Gastrocnemius medialis (tissue), 4 donors: ENCODE data around the gene ANKRD40CL.

ENCODE experiments used
- CTCF ChIP-seq, 5 experiments: fragments of 450-650 bp in 3 of 5; fragments of 200-600 bp in 2 of 5; sonication (generic) in 2 of 5; IDR thresholded peaks in 4 of 5; conservative IDR thresholded peaks in 1 of 5; 1 replicate in 4 of 5; 2 replicates in 1 of 5; pipeline ENCODE4 v1.5.1; 2016 to 2019; ENCODE audit warnings: antibody characterized with exemption in 5 of 5, mild to moderate bottlenecking in 3 of 5, moderate library complexity in 3 of 5
- POLR2A ChIP-seq, 2 donors: fragments of 450-650 bp; IDR thresholded peaks; one replicate each; pipeline ENCODE4 v1.6.1; 2017; ENCODE audit warnings: antibody characterized with exemption in 2 of 2, mild to moderate bottlenecking in 2 of 2, moderate library complexity in 2 of 2

GRCh38 chr17:50762177-50762576, 5.1 kb downstream of the ANKRD40CL start:
- TF ChIP-seq POLR2A (IDR thresholded peaks at IDR 0.05) (no peak), CTCF (IDR thresholded peaks at IDR 0.05 in 4 of 5, conservative IDR thresholded peaks at IDR 0.05 in 1 of 5) (no peak)
